Suppressor macrophage treated with lipopolysaccharide for 4 hours (primary cell): Measurements from ENCODE around the gene ABCG1.

Source experiments
- DNase-seq: peaks from one replicate; pipeline ENCODE4 v3.0.0-alpha.2; 2020

Gene ABCG1

DNA sequence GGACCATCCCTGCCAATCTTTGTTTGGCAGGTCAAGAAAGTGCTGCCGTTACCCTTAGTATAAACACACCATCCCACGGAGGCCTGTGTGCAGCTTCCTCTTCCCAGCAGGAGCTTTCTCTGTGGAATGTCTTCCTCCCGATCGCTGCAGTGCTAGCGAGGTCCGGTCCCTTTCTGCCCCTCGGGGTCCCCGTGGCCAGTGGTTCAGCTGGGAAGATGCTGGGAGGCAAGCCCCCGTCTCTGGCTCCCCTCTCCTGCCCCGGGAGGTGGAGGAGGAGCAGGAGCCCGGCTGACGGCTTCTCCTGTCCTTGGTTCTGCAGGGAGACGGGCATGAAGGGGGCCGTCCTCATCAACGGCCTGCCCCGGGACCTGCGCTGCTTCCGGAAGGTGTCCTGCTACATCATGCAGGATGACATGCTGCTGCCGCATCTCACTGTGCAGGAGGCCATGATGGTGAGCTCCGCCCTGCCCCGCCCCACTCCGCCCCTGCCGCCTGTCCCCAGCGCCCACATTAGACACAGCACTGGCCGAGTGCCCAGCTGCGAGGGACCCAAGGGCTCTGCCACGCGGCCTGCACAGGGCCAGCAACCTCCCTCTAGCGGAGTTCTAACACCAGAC lies 54.2 kb downstream of the ABCG1 start:
- no peak for DNase-seq

DNA sequence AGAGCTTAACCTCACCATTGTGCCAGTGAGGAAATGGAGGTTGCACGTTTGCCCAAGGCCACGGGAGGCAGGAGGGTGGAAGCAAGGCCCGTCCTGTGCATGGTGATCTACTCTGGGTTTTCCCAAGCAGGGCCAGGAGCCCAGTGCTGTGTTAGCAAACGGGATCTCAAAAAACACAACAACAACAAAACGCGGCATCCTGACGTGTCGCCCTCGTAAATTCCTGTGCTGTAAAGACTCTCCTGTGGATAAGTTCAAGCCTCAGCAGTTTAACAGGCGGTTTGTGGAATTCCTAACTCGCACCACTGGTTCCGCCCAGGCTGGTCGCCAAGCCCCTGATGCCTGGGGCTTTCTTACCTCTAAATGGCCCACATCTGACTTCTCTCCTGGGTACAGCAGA lies 57.1 kb downstream of the ABCG1 start:
- no peak for DNase-seq

GRCh38 chr21:42276526-42277154 lies 57.7 kb downstream of the ABCG1 start:
- DNase-seq, result no peak

DNA sequence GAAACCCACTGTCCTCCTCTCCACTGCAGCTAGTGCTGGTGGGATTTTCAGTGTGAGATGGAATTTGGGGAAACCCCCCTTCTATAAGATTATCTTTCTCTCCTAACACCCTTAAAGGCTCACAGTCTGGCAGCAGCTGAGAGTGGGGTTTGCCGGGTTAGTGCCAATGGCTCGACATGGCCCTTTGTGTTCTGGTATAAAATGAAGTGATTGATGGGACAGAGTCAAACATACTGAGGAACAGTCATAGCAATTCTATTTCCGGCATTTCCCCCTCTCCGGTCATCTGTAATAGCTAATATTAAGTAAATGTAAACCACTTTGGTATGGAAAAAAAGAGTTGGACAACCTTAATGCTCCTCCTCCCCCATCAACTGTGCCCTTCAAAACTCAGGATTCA lies 58.7 kb downstream of the ABCG1 start:
- no peak for DNase-seq

- no peak for DNase-seq
Measured at GRCh38 chr21:42278451-42279149, 59.7 kb downstream of the ABCG1 start.

DNA sequence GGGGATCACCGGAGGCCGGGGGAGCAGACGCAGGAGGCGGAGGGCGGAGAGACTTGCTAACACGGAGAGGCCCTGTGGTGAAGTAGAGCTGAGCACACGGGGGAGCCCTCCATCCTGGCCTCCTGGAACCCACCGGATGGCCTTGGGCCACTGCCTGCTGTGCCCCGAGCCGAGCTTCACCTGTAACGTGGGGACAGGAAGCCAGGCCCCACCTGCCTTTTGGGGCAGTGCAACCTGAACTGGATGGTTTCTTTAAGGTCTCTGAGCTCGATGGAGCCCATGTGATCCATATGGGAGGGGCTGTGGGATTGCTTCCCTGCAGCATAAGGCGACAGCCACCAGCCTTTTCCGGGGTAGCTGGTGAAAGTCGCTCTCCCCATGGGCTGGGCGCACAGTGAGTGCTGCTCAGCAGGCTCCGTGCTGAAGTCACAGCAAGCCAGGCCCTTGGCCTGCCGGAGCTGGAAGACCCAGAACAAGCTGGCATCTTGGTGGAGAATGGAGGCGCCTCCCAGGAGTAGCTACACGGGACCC lies 60.5 kb downstream of the ABCG1 start:
- DNase-seq, result no peak

GRCh38 chr21:42279888-42280287 lies 60.9 kb downstream of the ABCG1 start:
- no peak for DNase-seq

DNA sequence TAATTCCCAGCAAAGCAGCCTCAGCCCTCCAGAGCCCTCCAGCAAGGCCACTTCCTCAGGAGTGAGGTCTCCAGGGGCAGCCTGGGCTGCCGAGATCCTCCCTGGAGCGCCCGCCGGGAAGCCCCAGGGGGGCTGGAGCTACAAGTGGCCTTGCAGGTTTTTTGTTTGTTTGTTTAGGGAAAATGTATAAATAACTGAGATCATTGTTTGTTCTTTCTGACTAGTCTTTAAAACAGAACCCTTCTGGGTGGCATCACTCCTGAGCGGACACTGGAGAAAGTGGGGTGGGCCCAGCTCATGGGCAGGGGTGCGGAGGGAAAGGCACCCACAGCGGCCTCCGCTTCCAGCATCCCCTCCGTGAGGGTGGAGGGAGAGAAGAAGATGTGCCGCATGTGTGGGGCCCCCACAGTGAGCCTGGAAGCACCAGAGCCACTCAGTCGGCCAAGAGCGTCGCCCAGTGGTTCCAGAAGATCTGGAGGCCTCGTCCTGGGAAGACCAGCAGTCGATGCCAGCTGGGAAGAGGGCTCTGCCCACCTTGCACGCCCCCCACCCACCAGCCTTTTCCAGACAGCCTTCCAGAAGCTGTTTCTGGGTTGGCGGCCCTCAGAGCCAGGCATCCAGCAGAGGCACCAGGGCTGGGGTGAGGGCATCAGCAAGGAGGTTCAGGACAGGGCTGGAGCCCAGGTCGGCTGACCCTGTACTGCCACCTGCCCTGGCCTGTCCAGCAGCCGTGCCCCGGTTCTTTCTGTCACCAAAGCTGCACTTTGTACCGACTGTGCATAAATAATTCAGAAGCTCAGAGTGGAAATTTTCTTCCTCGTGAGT lies 61.6 kb downstream of the ABCG1 start:
- DNase-seq, result no peak

DNA sequence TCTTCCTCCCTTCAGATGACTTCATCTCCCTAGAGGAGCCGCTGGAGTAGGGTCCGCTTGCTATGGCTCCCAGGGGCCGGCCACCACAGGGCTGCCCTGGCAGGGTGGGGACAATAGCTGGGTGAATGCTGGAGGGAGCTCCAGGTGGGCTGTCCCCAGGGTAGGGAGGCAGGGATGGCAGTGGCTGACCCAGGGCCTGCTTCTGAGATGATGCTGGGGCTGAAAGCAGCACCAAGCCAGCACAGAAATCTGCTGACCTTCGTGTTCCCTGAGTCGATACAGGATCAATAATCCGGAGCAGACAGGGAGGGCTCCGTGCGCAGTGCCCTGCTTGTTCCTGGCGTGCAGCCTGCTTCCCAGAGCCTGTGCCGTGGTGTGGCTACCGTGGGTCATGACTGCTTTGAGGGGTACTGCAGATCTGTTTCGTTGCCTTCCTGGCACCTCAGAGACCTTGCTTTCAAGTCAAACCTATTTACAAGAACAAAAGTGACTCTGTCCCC lies 62.3 kb downstream of the ABCG1 start:
- DNase-seq, result no peak

- DNase-seq, result no peak
Measured at GRCh38 chr21:42282021-42282420, 63.1 kb downstream of the ABCG1 start.

- DNase-seq, result no peak
Measured at GRCh38 chr21:42282715-42283114, 63.8 kb downstream of the ABCG1 start.

GRCh38 chr21:42285569-42286245 lies 66.8 kb downstream of the ABCG1 start:
- DNase-seq, result no peak

- no peak for DNase-seq
Measured at GRCh38 chr21:42286416-42286815, 67.5 kb downstream of the ABCG1 start.

DNA sequence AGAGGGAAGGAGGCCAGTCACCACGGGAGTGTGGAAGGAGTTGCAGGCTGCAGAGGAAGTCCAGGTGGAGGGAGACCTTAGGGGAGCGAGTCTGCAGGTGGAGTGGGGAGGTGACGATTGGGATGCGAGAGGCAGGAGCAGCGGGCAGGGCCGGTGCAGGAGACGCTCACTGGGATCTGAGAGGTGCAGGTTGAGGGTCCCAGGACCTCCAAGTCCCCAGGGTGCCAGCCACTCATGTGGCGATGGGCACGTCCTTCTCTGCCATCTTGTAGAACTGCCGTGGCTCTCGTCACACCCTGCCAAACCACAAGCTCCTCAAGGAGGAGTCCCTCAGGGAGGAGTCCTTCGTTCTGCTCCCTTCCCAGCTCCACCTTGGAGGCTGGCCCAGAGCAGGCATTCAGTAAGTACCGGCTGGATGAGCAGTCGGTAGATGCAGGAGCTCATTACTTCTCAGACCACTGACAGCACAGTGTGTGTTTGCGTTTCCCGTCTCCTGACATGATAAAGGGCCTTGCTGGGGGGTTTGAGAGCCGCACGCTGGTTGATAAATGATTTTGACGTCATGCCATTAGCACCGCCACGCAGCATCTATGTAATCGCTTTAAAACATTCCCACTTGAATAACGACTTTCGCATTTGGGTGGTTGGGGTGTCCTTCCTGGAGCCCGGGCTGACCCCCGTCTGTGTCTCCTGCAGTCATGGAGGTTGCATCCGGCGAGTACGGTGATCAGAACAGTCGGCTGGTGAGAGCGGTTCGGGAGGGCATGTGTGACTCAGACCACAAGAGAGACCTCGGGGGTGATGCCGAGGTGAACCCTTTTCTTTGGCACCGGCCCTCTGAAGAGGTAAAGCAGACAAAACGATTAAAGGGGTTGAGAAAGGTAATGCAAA lies 68.5 kb downstream of the ABCG1 start:
- no peak for DNase-seq

DNA sequence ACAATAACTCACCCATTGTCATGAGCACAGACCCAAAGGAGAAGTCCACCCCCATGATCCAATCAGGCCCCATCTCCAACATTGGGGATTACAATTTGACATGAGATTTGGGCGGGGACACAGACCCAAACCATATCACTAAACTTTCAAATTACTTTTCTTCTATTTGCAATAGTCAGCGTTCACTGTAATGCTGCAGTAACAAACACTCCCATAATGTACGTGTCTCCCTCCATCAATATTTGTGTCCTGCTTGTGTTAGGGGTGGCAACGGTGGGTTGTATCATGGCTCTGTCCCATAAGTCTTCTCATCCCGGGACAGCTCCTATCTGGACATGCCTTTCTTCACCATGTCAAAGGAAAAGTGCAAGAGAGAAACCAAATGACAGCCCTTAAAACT lies 70.0 kb downstream of the ABCG1 start:
- no peak for DNase-seq

- DNase-seq, result peak; percentile 81
Measured at GRCh38 chr21:42289926-42290325, 71.0 kb downstream of the ABCG1 start.

GRCh38 chr21:42290505-42290904 lies 71.6 kb downstream of the ABCG1 start:
- DNase-seq, result no peak

- DNase-seq, result no peak
Measured at GRCh38 chr21:42291003-42291750, 72.2 kb downstream of the ABCG1 start.

- DNase-seq, result no peak
Measured at GRCh38 chr21:42291751-42292562, 73.0 kb downstream of the ABCG1 start.
